ENCODE data around the gene USP25. TPM values are rescaled to one million over a fixed set of nuclear protein-coding genes. Genes with fewer than 3 reads are reported as not detected.

The USP25 gene
- total RNA-seq, 1 donor from 2014 or later, result 36.6 TPM

GRCh38 chr21:15804247-15805005 lies 74.6 kb downstream of the USP25 start:
- TF ChIP-seq CTCF (IDR thresholded peaks at IDR 0.05; ENCODE audit: insufficient read depth, low read length, poor library complexity, severe bottlenecking), result no peak
- Histone ChIP-seq H3K27me3 (ENCODE audit: control insufficient read depth, insufficient read depth, low read length) (no peaks in the 10 kb centered on the region), H3K4me3 (ENCODE audit: low read depth, low read length) (no peak overlapping the region), H3K36me3 (ENCODE audit: control insufficient read depth, insufficient read depth, low read length) (no peaks in the 10 kb centered on the region)
- no peak for DNase-seq (ENCODE audit: low read depth)

GRCh38 chr21:15809065-15809464 lies 79.3 kb downstream of the USP25 start:
- Histone ChIP-seq H3K27me3 (ENCODE audit: control insufficient read depth, insufficient read depth, low read length) (no peaks in the 10 kb centered on the region), H3K36me3 (ENCODE audit: control insufficient read depth, insufficient read depth, low read length) (no peaks in the 10 kb centered on the region), H3K4me3 (ENCODE audit: low read depth, low read length) (no peak overlapping the region)
- DNase-seq (ENCODE audit: low read depth), result no peak
- no peak for TF ChIP-seq CTCF (IDR thresholded peaks at IDR 0.05; ENCODE audit: insufficient read depth, low read length, poor library complexity, severe bottlenecking)

- no peak overlapping the region for H3K4me3 ChIP-seq (ENCODE audit: low read depth, low read length)
- DNase-seq (ENCODE audit: low read depth), result no peak
- no peak for TF ChIP-seq CTCF (IDR thresholded peaks at IDR 0.05; ENCODE audit: insufficient read depth, low read length, poor library complexity, severe bottlenecking)
- no peaks in the 10 kb centered on the region for H3K27me3 ChIP-seq (ENCODE audit: control insufficient read depth, insufficient read depth, low read length)
- H3K36me3 ChIP-seq (ENCODE audit: control insufficient read depth, insufficient read depth, low read length), result no peaks in the 10 kb centered on the region
Measured at GRCh38 chr21:15809818-15810217, 80.0 kb downstream of the USP25 start.

- DNase-seq (ENCODE audit: low read depth), result no peak
- TF ChIP-seq CTCF (IDR thresholded peaks at IDR 0.05; ENCODE audit: insufficient read depth, low read length, poor library complexity, severe bottlenecking), result no peak
- H3K36me3 ChIP-seq (ENCODE audit: control insufficient read depth, insufficient read depth, low read length), result no peaks in the 10 kb centered on the region
- H3K27me3 ChIP-seq (ENCODE audit: control insufficient read depth, insufficient read depth, low read length), result no peaks in the 10 kb centered on the region
- H3K4me3 ChIP-seq (ENCODE audit: low read depth, low read length), result no peak overlapping the region
Measured at GRCh38 chr21:15815285-15815684, 85.5 kb downstream of the USP25 start.

GRCh38 chr21:15820327-15820726 lies 90.5 kb downstream of the USP25 start:
- DNase-seq (ENCODE audit: low read depth), result no peak
- Histone ChIP-seq H3K4me3 (ENCODE audit: low read depth, low read length) (no peak overlapping the region), H3K36me3 (ENCODE audit: control insufficient read depth, insufficient read depth, low read length) (no peaks in the 10 kb centered on the region), H3K27me3 (ENCODE audit: control insufficient read depth, insufficient read depth, low read length) (no peaks in the 10 kb centered on the region)
- no peak for TF ChIP-seq CTCF (IDR thresholded peaks at IDR 0.05; ENCODE audit: insufficient read depth, low read length, poor library complexity, severe bottlenecking)

- no peak for DNase-seq (ENCODE audit: low read depth)
- no peaks in the 10 kb centered on the region for H3K36me3 ChIP-seq (ENCODE audit: control insufficient read depth, insufficient read depth, low read length)
- no peaks in the 10 kb centered on the region for H3K27me3 ChIP-seq (ENCODE audit: control insufficient read depth, insufficient read depth, low read length)
- TF ChIP-seq CTCF (IDR thresholded peaks at IDR 0.05; ENCODE audit: insufficient read depth, low read length, poor library complexity, severe bottlenecking), result no peak
- H3K4me3 ChIP-seq (ENCODE audit: low read depth, low read length), result no peak overlapping the region
Measured at GRCh38 chr21:15820852-15821379, 91.1 kb downstream of the USP25 start.
